DOHH2 (cell line): ENCODE data around the gene TIPARP.
"Not testable (repeated sequence)": the region's sequence is repeated elsewhere in the genome, so short reads cannot be mapped to it uniquely, and the experiment has no call there.

Experiments used
- EZH2phosphoT487 ChIP-seq: fragments of 200-600 bp; sonication (generic); IDR thresholded peaks from 2 replicates; pipeline ENCODE4 v1.6.1; 2017; ENCODE audit warnings: borderline replicate concordance, mild to moderate bottlenecking, antibody characterized with exemption, low read length, moderate library complexity, mixed read lengths
- TF ChIP-seq, protein P1 (sequence below): fragments of 200-600 bp; sonication (generic); IDR thresholded peaks from one replicate; pipeline ENCODE4 v1.5.1; 2014; ENCODE audit warnings: antibody characterized with exemption, mild to moderate bottlenecking, low read depth, low read length; ENCODE audit not compliant: poor library complexity, severe bottlenecking

- TF ChIP-seq, protein P1, sequence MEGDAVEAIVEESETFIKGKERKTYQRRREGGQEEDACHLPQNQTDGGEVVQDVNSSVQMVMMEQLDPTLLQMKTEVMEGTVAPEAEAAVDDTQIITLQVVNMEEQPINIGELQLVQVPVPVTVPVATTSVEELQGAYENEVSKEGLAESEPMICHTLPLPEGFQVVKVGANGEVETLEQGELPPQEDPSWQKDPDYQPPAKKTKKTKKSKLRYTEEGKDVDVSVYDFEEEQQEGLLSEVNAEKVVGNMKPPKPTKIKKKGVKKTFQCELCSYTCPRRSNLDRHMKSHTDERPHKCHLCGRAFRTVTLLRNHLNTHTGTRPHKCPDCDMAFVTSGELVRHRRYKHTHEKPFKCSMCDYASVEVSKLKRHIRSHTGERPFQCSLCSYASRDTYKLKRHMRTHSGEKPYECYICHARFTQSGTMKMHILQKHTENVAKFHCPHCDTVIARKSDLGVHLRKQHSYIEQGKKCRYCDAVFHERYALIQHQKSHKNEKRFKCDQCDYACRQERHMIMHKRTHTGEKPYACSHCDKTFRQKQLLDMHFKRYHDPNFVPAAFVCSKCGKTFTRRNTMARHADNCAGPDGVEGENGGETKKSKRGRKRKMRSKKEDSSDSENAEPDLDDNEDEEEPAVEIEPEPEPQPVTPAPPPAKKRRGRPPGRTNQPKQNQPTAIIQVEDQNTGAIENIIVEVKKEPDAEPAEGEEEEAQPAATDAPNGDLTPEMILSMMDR: not testable (repeated sequence)
- not testable (repeated sequence) for TF ChIP-seq EZH2phosphoT487
Observed at GRCh38 chr3:156734661-156735060, 60.3 kb downstream of the TIPARP start.
